ENCODE data around the gene SCN2A. TPM values are rescaled to one million over a fixed set of nuclear protein-coding genes. Genes with fewer than 3 reads are reported as not detected.
A peak's percentile ranks its signal among the peaks of the same experiment; 100 is the strongest.

SCN2A gene
- total and polyA plus RNA-seq, 4 donors = 0.02 to 0.31 (median 0.11) TPM

GRCh38 chr2:165208094-165208493 is 31.1 kb upstream of the SCN2A start:
- TF ChIP-seq CTCF (IDR thresholded peaks at IDR 0.05; ENCODE audit: control extremely low read depth, extremely low read depth) = no peak
- ATAC-seq (ENCODE audit: insufficient read depth, low FRiP score) (no peak), DNase-seq (peak in 2 of 3 donors; percentile 1 to 12)
- no peaks in the 10 kb centered on the region for H3K27me3 ChIP-seq (ENCODE audit: control insufficient read depth in 3 of 3, insufficient read depth in 3 of 3, low read length in 2 of 3)
- no peaks in the 10 kb centered on the region for H3K9me3 ChIP-seq (ENCODE audit: control insufficient read depth in 4 of 4, insufficient read depth in 3 of 4, low read length in 3 of 4)
- H3K9ac ChIP-seq (ENCODE audit: insufficient read depth in 1 of 2, low read length in 2 of 2) = no peak overlapping the region
- H3K4me3 ChIP-seq = no peak overlapping the region
- no peaks in the 10 kb centered on the region for H3K4me1 ChIP-seq (ENCODE audit: control insufficient read depth in 5 of 5, insufficient read depth in 5 of 5, low read length in 5 of 5)
- no peaks in the 10 kb centered on the region for H3K36me3 ChIP-seq (ENCODE audit: control insufficient read depth in 4 of 4, insufficient read depth in 4 of 4, low read length in 4 of 4)
- H3K27ac ChIP-seq (ENCODE audit: low read depth in 1 of 2, low read length in 1 of 2) = no peak overlapping the region
- 63 to 76% methylated on average over 1 of the region's 1 CpG for WGBS, 2 donors

- no peak for ATAC-seq (ENCODE audit: insufficient read depth, low FRiP score)
- Histone ChIP-seq H3K27me3 (ENCODE audit: control insufficient read depth in 3 of 3, insufficient read depth in 3 of 3, low read length in 2 of 3) (no peaks in the 10 kb centered on the region), H3K27ac (ENCODE audit: low read depth in 1 of 2, low read length in 1 of 2) (no peak overlapping the region), H3K9ac (ENCODE audit: insufficient read depth in 1 of 2, low read length in 2 of 2) (no peak overlapping the region), H3K4me3 (no peak overlapping the region), H3K36me3 (ENCODE audit: control insufficient read depth in 4 of 4, insufficient read depth in 4 of 4, low read length in 4 of 4) (no peaks in the 10 kb centered on the region), H3K9me3 (ENCODE audit: control insufficient read depth in 4 of 4, insufficient read depth in 3 of 4, low read length in 3 of 4) (no peaks in the 10 kb centered on the region), H3K4me1 (ENCODE audit: control insufficient read depth in 5 of 5, insufficient read depth in 5 of 5, low read length in 5 of 5) (no peaks in the 10 kb centered on the region)
- 59 to 69% methylated on average over 1 of the region's 1 CpG for WGBS, 2 donors
- no peak for DNase-seq
- no peak for TF ChIP-seq CTCF (IDR thresholded peaks at IDR 0.05; ENCODE audit: control extremely low read depth, extremely low read depth)
These were observed 25.1 kb upstream of the SCN2A start for GRCh38 chr2:165214093-165214492.

DNA sequence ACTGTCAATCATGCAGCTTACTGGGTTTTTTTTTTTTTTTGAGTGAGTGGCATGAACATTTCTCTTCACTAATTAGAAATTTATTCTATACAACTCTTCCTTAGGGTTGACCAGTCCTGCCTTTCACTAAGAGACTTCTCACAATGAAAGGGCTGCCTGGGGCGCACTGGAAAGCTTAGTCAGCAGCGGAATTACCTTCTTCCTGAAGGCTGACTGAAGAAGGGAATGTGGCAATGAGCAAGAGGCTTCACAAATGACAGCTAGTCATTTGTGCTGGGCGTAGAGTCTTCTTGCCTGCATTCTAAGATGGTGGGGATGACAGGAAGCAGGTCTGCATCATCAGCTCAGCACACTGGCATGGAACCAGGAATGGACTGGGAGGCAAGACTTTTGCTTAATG is 19.7 kb upstream of the SCN2A start:
- Histone ChIP-seq H3K27ac (ENCODE audit: low read depth in 1 of 2, low read length in 1 of 2) (no peak overlapping the region), H3K4me1 (ENCODE audit: control insufficient read depth in 5 of 5, insufficient read depth in 5 of 5, low read length in 5 of 5) (no peaks in the 10 kb centered on the region), H3K27me3 (ENCODE audit: control insufficient read depth in 3 of 3, insufficient read depth in 3 of 3, low read length in 2 of 3) (no peaks in the 10 kb centered on the region), H3K9me3 (ENCODE audit: control insufficient read depth in 4 of 4, insufficient read depth in 3 of 4, low read length in 3 of 4) (no peaks in the 10 kb centered on the region), H3K36me3 (ENCODE audit: control insufficient read depth in 4 of 4, insufficient read depth in 4 of 4, low read length in 4 of 4) (no peaks in the 10 kb centered on the region), H3K9ac (ENCODE audit: insufficient read depth in 1 of 2, low read length in 2 of 2) (no peak overlapping the region), H3K4me3 (no peak overlapping the region)
- 78 to 79% methylated on average over 3 of the region's 3 CpGs for WGBS, 2 donors
- DNase-seq = no peak
- TF ChIP-seq CTCF (IDR thresholded peaks at IDR 0.05; ENCODE audit: control extremely low read depth, extremely low read depth) = no peak
- no peak for ATAC-seq (ENCODE audit: insufficient read depth, low FRiP score)

- H3K9ac ChIP-seq (ENCODE audit: insufficient read depth in 1 of 2, low read length in 2 of 2) = no peak overlapping the region
- H3K4me1 ChIP-seq (ENCODE audit: control insufficient read depth in 5 of 5, insufficient read depth in 5 of 5, low read length in 5 of 5) = no peaks in the 10 kb centered on the region
- H3K36me3 ChIP-seq (ENCODE audit: control insufficient read depth in 4 of 4, insufficient read depth in 4 of 4, low read length in 4 of 4) = no peaks in the 10 kb centered on the region
- ATAC-seq (ENCODE audit: insufficient read depth, low FRiP score) (no peak), DNase-seq (no peak)
- 54 to 68% methylated on average over 1 of the region's 1 CpG for WGBS, 2 donors
- no peaks in the 10 kb centered on the region for H3K9me3 ChIP-seq (ENCODE audit: control insufficient read depth in 4 of 4, insufficient read depth in 3 of 4, low read length in 3 of 4)
- no peaks in the 10 kb centered on the region for H3K27me3 ChIP-seq (ENCODE audit: control insufficient read depth in 3 of 3, insufficient read depth in 3 of 3, low read length in 2 of 3)
- no peak for TF ChIP-seq CTCF (IDR thresholded peaks at IDR 0.05; ENCODE audit: control extremely low read depth, extremely low read depth)
- H3K4me3 ChIP-seq = no peak overlapping the region
- H3K27ac ChIP-seq (ENCODE audit: low read depth in 1 of 2, low read length in 1 of 2) = no peak overlapping the region
These were observed 14.3 kb upstream of the SCN2A start for GRCh38 chr2:165224941-165225340.

Measured in lung (tissue), 12 donors.